HG02943 (cell line): ENCODE results near the gene HAPSTR1.

ENCODE experiments used
- ATAC-seq: cut with Tn5 transposase; IDR thresholded peaks from one replicate; pipeline ENCODE4 v1.9.1; 2021; ENCODE audit warnings: mild to moderate bottlenecking, low read depth, moderate library complexity; ENCODE audit not compliant: unreplicated experiment

The HAPSTR1 gene

DNA sequence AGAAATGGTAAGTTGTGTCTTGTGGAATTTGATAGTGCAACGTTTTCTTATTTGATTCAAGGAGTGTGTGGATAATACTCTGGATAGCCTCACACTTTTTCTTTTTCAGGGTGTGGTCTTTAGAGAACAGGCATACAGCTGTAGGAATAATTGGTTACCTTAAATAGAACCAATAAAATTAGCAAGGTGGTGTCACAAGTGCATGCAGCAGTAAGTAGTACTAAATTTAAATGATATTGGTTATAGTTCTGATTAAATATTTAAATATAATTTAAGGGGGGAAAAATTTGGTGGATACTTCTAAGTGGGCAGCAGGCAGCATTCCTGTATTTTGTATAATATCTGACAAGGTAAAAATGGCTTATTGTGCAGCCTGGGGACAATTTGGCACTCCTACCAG, 3.7 kb downstream of the HAPSTR1 start:
- ATAC-seq, result no peak

GRCh38 chr16:9095656-9096397, 4.4 kb downstream of the HAPSTR1 start:
- no peak for ATAC-seq

- no peak for ATAC-seq
Observed at GRCh38 chr16:9096416-9096952, 5.0 kb downstream of the HAPSTR1 start.

DNA sequence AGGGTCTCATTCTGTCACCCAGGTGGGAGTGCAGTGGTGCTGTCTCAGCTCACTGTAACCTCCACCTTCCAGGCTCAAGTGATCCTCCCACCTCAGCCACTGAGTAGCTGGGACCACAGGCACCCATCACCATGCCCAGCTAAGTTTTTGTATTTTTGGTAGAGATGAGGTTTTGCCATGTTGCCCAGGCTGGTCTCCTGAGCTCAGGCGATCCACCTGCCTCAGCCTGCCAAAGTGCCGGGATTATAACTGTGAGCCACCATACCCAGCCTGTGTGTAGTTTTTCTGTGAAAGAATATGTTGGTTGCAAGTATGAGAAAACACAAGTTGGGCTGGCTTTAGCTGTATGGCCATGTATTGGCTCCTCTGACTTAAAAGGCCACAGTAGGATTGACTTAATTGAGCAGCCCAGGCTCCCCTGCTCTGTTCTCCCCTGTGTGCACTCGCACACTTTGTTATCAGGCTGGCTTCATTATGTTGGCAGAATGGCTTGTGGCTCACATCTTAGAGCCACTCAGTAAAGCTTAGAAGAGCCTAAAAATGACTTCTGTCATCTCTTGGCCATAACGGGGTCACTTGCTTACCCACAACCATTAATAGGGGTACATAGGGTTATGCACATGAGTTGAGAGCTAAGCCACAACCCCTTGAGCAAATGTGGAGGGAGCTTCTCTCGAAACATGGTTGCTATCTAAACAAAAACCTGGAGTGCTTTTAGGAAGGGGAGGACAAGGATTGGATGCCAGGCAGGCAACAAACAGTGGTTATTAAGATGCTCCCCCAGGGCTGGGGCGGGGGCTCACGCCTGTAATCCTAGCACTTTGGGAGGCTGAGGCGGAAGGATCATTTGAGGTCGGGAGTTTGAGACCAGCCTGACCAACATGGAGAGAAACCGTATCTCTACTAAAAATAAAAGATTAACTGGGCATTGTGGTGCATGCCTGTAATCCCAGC, 6.1 kb downstream of the HAPSTR1 start:
- no peak for ATAC-seq

GRCh38 chr16:9098377-9099090, 7.1 kb downstream of the HAPSTR1 start:
- ATAC-seq, result no peak

DNA sequence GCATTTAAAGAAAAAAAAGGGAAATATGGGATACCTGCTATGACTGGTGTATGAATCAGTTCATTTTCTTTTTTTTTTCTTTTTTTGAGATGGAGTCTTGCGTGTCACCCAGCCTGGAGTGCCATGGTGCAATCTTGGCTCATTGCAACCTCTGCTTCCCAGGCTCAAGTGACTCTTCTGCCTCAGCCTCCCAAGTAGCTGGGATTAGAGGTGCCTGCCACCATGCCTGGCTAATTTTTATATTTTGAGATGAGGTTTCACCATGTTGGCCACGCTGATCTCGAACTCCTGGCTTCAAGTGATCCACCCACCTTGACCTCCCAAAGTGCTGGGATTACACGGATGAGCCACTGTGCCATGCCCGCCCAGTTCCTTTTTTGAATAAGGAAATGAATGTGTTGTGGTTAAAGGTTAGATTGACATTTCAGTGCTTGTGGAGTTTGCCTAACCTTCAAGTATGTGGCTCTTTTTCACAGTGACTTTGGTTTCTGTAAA, 7.7 kb downstream of the HAPSTR1 start:
- no peak for ATAC-seq

- no peak for ATAC-seq
Observed at GRCh38 chr16:9102379-9102778, 10.9 kb downstream of the HAPSTR1 start.

GRCh38 chr16:9102943-9103342, 11.5 kb downstream of the HAPSTR1 start:
- no peak for ATAC-seq

- ATAC-seq, result no peak
Observed at GRCh38 chr16:9103546-9103945, 12.1 kb downstream of the HAPSTR1 start.

- no peak for ATAC-seq
Observed at GRCh38 chr16:9105189-9105588, 13.7 kb downstream of the HAPSTR1 start.

DNA sequence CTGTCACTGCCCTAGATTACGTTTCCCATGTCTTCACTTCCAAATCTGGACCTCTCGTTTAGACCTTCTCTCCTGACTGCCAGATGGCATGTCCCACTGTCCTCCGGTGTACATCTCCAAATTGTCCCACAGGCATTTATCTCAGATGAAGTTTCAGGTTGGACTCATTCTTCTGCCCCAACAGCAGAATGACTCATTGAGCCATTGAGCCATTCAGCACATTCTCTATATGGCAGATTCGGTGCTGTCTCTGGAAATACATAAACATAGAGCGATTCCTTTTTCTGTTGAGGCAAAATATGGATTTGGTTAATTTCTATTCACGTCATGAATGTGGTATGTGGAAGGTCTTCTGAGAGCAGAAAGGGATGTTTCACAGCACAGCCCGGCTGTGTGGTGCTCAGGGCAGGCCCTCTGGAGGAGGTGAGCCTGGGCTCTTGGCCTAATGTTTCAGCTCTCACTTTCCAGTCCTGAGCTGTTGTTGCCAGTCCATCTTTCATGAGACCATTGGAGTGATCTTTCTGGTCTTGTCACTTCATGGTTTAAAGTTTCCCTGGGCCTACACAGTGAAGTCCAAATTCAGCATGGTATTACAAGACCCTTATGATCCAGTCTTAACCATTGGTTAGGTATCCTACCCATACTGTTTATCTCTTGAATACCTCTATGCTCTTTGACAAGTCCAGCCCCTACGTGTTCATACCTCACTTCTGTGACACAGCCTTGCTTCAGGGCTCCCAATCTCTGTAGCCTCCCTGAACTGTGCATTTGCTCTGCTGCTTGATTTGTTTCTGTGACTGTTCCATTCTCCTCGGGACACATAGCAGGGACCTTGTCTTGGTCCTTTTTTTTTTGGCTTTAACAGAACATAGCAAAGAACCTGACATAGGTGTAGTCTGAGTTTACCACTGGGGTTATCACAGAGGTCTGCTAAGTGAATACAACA, 15.9 kb downstream of the HAPSTR1 start:
- ATAC-seq, result no peak

- no peak for ATAC-seq
Observed at GRCh38 chr16:9109255-9109654, 17.8 kb downstream of the HAPSTR1 start.

DNA sequence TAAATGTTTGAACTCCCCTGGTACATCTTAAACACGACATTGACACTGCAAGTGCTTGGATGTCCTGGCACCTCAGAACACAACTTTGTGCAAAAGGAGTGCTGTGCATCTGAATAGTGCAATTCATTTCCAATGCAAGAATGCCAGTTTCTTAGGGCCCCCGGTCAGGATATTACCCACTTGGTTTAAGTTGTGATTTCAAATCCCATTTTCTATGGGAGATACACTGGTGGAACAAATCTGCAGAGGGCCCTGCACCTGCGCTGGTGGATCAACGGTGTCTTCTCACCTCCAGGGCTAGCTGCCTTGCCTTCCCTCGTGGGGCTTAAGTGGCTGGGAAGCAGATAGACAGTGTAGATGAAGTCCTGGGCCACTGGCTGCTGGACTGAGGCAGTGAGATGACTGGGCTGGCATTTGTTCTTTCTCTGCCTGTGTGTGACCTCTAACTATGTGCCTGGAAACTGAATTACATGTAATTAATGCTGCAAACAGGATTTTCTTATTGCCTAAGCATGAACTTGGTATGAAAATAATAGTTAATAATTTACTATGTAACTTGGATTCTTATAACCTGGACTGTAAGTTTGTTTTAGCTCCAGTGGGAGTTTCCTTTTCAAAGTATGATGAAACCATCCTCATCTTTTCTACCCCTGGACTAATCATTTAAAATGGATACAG, 20.9 kb downstream of the HAPSTR1 start:
- ATAC-seq, result no peak

DNA sequence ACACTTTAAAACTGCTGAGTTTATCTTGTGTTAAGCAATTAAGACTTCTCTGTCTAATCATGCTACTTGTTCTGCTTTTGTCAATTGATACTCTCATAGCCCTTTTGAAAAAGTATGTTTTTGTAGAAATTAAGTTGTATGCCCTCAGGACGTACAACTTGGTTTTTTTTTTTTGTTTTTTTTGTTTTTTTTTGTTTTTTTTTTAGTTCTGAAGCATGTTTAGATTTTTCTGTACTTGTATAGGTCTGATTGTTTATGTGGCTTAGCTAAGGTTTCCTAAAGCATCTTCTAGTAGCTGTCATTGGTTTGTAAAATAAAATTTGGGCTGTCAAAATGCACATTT, 21.4 kb downstream of the HAPSTR1 start:
- ATAC-seq, result no peak

DNA sequence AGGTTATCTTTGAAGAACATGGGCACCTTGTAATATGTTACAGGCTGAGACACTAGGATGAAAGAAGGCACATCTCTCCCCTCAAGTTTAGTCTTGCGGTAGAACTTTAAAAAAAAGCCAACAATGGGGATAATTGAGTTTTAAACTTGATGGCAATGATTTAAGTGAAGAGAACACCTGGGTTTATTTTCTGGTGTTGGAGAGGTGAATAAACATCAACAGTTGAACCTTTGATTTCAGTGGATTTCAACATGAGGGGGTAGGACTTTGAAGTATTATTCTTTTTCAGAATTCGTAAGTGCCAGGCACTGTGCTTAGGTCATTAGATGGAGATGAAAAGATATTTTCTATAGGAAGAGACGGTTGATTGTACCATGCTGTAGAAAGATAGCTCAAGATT, 22.3 kb downstream of the HAPSTR1 start:
- ATAC-seq, result no peak

DNA sequence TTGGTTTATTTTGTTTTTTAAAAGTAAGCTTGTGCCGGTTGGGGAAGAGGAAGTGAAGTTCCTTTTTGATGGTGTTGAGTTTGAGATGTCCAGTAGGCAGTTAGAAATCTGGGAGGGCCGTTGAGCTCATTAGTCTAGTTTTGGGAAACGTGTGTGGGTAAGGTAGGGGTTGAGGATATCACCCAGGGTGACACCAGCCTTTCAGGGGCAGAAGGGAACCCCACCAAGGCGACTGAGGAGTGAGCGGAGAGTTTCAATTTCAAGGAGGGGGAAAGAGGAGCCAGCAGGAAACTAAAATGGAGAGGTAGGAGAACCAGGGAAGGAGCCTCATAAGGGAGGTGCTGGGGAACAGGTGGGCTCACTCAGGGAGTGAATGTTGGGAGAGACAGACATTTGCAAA, 22.7 kb downstream of the HAPSTR1 start:
- ATAC-seq, result no peak

DNA sequence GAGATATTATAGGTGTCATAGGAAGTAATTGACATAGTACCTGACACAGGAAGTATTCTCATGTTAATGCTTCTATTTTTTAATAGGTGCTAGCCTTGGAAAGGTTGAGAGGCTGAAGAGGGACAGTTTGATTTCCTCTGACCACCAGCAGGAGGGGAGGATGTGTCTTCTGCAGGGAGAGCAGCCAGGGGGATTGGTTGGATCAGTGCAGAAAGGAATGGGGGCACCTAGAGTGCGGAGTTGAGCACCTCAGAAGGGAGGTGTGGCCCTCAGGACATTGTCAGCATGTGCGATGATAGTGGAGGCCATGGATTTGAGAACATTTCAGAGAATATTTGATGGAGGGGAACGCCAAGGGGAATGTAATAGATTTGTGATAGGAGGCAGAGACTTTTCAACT, 23.4 kb downstream of the HAPSTR1 start:
- ATAC-seq, result no peak

DNA sequence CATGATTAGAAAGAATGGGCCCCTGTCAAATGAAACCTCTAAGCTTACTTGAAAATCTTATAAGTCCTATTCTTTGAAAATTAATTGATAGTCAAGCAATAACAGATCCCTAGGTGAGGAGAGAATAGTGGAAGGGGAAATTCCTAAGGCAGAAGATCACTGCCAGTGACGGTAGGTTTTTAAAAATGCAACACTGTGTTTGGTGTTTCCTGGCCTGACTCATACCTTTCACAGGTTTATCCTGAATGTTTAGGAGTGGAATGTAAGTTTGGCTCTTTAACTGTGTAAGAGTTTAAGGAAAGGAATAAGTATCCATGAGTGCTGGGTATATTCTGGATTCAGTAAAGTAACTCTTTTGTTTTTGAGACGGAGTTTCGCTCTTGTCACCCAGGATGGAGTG, 23.8 kb downstream of the HAPSTR1 start:
- no peak for ATAC-seq

GRCh38 chr16:9116141-9116540, 24.7 kb downstream of the HAPSTR1 start:
- no peak for ATAC-seq
